GM18951 (cell line): Measurements from ENCODE around the gene CARS2.

Experiments
- POLR2A ChIP-seq: IDR thresholded peaks from 4 replicates; pipeline ENCODE4 v1.6.1; 2011; ENCODE audit warnings: mild to moderate bottlenecking; ENCODE audit not compliant: insufficient read length, insufficient read depth; ENCODE audit errors: extremely low read depth
- in situ Hi-C: fragments of 300-500 bp; cut with MboI; formaldehyde crosslinking; loops from one replicate; pipeline ENCODE4 v1.12.0; 2022; ENCODE audit warnings: low sequenced_read_pairs, mixed read lengths, inconsistent platforms; ENCODE audit not compliant: unreplicated experiment

The CARS2 gene

DNA sequence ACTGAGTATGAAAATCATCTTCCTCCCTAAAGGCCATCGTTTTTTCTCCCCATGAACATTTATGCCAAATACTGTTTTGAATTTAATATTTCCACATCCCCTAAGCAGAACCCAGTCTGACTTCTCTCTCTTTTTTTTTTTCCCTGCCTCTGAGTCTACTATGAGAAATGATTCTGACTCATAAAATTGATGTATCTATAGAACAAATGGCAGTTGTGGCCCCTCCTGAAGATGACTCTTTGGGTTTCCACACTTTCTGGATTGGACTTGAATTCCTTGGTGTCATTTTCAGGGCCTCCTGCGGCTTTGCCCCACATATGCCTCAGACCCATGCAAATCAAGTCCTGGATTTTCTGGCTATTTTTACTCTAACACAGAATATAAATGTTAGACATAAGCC is 113.3 kb downstream of the CARS2 start:
- in situ Hi-C loops, result loop anchor here (10.0 kb wide), 1 partner anchor 222 kb away; no protein-coding TSS in a partner anchor

More for the DNA sequence above, 113.3 kb downstream of the CARS2 start:
- no peak for TF ChIP-seq POLR2A
